ENCODE measurements around the gene OR6A2. TPM values are rescaled to one million over a fixed set of nuclear protein-coding genes. Genes with fewer than 3 reads are reported as not detected.

The OR6A2 gene
- total RNA-seq, 1 donor from 2014 or later: not detected

GRCh38 chr11:6834021-6834420 is 34.5 kb upstream of the OR6A2 start:
- Histone ChIP-seq H3K4me1 (no peaks in the 10 kb centered on the region), H3K4me3 (no peak overlapping the region), H3K36me3 (no peaks in the 10 kb centered on the region), H3K27ac (no peak overlapping the region), H3K9me3 (no peaks in the 10 kb centered on the region), H3K27me3 (no peaks in the 10 kb centered on the region)
- DNase-seq (ENCODE audit: extremely low spot score in 2 of 2): no peak
- intact Hi-C loops (cut with DNase I): no loop called here
- TF ChIP-seq POLR2A (IDR thresholded peaks at IDR 0.05) (no peak), POLR2AphosphoS5 (IDR thresholded peaks at IDR 0.05; ENCODE audit: insufficient read depth in 1 of 2, low read depth in 1 of 2) (no peak)
- TF ChIP-seq, protein P1, sequence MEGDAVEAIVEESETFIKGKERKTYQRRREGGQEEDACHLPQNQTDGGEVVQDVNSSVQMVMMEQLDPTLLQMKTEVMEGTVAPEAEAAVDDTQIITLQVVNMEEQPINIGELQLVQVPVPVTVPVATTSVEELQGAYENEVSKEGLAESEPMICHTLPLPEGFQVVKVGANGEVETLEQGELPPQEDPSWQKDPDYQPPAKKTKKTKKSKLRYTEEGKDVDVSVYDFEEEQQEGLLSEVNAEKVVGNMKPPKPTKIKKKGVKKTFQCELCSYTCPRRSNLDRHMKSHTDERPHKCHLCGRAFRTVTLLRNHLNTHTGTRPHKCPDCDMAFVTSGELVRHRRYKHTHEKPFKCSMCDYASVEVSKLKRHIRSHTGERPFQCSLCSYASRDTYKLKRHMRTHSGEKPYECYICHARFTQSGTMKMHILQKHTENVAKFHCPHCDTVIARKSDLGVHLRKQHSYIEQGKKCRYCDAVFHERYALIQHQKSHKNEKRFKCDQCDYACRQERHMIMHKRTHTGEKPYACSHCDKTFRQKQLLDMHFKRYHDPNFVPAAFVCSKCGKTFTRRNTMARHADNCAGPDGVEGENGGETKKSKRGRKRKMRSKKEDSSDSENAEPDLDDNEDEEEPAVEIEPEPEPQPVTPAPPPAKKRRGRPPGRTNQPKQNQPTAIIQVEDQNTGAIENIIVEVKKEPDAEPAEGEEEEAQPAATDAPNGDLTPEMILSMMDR (IDR thresholded peaks at IDR 0.05): no peak

- Histone ChIP-seq H3K27me3 (no peaks in the 10 kb centered on the region), H3K27ac (no peak overlapping the region), H3K9me3 (no peaks in the 10 kb centered on the region), H3K4me3 (no peak overlapping the region), H3K4me1 (no peaks in the 10 kb centered on the region), H3K36me3 (no peaks in the 10 kb centered on the region)
- TF ChIP-seq POLR2A (IDR thresholded peaks at IDR 0.05): no peak
- TF ChIP-seq, protein P1 (IDR thresholded peaks at IDR 0.05): no peak
- no peak for TF ChIP-seq POLR2AphosphoS5 (IDR thresholded peaks at IDR 0.05; ENCODE audit: insufficient read depth in 1 of 2, low read depth in 1 of 2)
- DNase-seq (ENCODE audit: extremely low spot score in 2 of 2): no peak
- intact Hi-C loops (cut with DNase I): no loop called here
These were observed 33.9 kb upstream of the OR6A2 start for GRCh38 chr11:6833356-6833755.

DNA sequence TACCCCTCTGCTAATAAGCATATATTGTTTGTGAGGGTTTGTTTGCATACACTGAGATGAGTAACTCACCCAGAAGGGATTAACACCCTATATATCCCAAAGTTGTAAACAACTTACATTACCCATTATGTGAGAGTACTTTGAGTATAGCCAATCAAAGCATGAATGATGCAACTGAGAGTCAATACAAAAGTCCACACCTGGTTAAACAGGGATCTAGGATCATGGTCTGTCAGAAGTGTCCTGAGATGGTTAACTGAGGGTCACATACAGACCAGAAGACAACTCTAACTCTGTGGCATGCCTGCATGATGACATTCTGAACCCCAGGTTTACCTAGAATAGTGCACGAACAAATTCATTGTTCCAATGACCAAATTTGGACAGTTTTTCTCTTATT is 28.6 kb upstream of the OR6A2 start:
- no peaks in the 10 kb centered on the region for H3K36me3 ChIP-seq
- intact Hi-C loops (cut with DNase I): no loop called here
- TF ChIP-seq POLR2A (IDR thresholded peaks at IDR 0.05) (no peak), POLR2AphosphoS5 (IDR thresholded peaks at IDR 0.05; ENCODE audit: insufficient read depth in 1 of 2, low read depth in 1 of 2) (no peak)
- TF ChIP-seq, protein P1 (IDR thresholded peaks at IDR 0.05): no peak
- H3K4me1 ChIP-seq: no peaks in the 10 kb centered on the region
- DNase-seq (ENCODE audit: extremely low spot score in 2 of 2): no peak
- H3K9me3 ChIP-seq: no peaks in the 10 kb centered on the region
- H3K27ac ChIP-seq: no peak overlapping the region
- H3K4me3 ChIP-seq: no peak overlapping the region
- H3K27me3 ChIP-seq: no peaks in the 10 kb centered on the region

- H3K9me3 ChIP-seq: no peaks in the 10 kb centered on the region
- H3K27me3 ChIP-seq: no peaks in the 10 kb centered on the region
- intact Hi-C loops (cut with DNase I): no loop called here
- DNase-seq (ENCODE audit: extremely low spot score in 2 of 2): no peak
- no peaks in the 10 kb centered on the region for H3K36me3 ChIP-seq
- H3K4me3 ChIP-seq: no peak overlapping the region
- H3K27ac ChIP-seq: no peak overlapping the region
- no peaks in the 10 kb centered on the region for H3K4me1 ChIP-seq
- no peak for TF ChIP-seq POLR2AphosphoS5 (IDR thresholded peaks at IDR 0.05; ENCODE audit: insufficient read depth in 1 of 2, low read depth in 1 of 2)
- TF ChIP-seq POLR2A (IDR thresholded peaks at IDR 0.05): no peak
- TF ChIP-seq, protein P1 (IDR thresholded peaks at IDR 0.05): no peak
These were observed 25.8 kb upstream of the OR6A2 start for GRCh38 chr11:6825231-6825744.

GRCh38 chr11:6824136-6824823 is 24.8 kb upstream of the OR6A2 start:
- no peaks in the 10 kb centered on the region for H3K4me1 ChIP-seq
- no peaks in the 10 kb centered on the region for H3K27me3 ChIP-seq
- no peak overlapping the region for H3K27ac ChIP-seq
- intact Hi-C loops (cut with DNase I): no loop called here
- no peak overlapping the region for H3K4me3 ChIP-seq
- no peaks in the 10 kb centered on the region for H3K36me3 ChIP-seq
- no peak for DNase-seq (ENCODE audit: extremely low spot score in 2 of 2)
- no peak for TF ChIP-seq POLR2AphosphoS5 (IDR thresholded peaks at IDR 0.05; ENCODE audit: insufficient read depth in 1 of 2, low read depth in 1 of 2)
- TF ChIP-seq, protein P1 (IDR thresholded peaks at IDR 0.05): no peak
- no peak for TF ChIP-seq POLR2A (IDR thresholded peaks at IDR 0.05)
- H3K9me3 ChIP-seq: no peaks in the 10 kb centered on the region

Measured in vagina (tissue), 2 donors.